ENCODE results near the gene PIGC. TPM values are rescaled to one million over a fixed set of nuclear protein-coding genes. Genes with fewer than 3 reads are reported as not detected.

PIGC gene
- total RNA-seq, 1 donor from 2014 or later, result 20.9 TPM

DNA sequence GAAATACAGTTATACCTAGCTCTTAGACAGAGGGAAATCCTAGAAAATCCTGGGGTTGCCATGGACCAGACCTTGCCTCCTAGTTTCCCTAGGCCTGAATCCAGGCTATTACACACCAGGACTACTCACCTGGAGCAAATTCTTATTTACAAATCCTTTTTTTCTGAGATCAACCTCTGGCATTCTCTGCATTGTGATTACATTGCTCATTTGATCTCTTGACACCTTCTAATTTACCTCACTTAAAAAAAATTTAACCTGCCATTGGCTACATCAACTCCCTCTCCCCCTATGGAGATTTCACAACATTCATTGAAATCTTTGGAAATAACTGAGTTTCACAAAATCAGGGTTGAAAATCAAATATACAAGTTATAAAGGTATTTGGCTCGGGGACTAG lies 26.3 kb downstream of the PIGC start:
- DNase-seq (ENCODE audit: low spot score), result no peak
- Mint-ChIP-seq H3K4me1 (ENCODE audit: low read depth) (peaks cover 38% of the 10 kb centered on the region), H3K27ac (ENCODE audit: unreplicated experiment) (no peak overlapping the region), H3K4me3 (ENCODE audit: unreplicated experiment) (no peak overlapping the region), H3K36me3 (ENCODE audit: low read depth) (peaks cover 6% of the 10 kb centered on the region), H3K9me3 (ENCODE audit: low read depth) (peaks cover 2% of the 10 kb centered on the region), H3K27me3 (ENCODE audit: low read depth) (no peaks in the 10 kb centered on the region)
- TF ChIP-seq, protein P1, sequence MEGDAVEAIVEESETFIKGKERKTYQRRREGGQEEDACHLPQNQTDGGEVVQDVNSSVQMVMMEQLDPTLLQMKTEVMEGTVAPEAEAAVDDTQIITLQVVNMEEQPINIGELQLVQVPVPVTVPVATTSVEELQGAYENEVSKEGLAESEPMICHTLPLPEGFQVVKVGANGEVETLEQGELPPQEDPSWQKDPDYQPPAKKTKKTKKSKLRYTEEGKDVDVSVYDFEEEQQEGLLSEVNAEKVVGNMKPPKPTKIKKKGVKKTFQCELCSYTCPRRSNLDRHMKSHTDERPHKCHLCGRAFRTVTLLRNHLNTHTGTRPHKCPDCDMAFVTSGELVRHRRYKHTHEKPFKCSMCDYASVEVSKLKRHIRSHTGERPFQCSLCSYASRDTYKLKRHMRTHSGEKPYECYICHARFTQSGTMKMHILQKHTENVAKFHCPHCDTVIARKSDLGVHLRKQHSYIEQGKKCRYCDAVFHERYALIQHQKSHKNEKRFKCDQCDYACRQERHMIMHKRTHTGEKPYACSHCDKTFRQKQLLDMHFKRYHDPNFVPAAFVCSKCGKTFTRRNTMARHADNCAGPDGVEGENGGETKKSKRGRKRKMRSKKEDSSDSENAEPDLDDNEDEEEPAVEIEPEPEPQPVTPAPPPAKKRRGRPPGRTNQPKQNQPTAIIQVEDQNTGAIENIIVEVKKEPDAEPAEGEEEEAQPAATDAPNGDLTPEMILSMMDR (IDR thresholded peaks at IDR 0.05), result no peak

DNA sequence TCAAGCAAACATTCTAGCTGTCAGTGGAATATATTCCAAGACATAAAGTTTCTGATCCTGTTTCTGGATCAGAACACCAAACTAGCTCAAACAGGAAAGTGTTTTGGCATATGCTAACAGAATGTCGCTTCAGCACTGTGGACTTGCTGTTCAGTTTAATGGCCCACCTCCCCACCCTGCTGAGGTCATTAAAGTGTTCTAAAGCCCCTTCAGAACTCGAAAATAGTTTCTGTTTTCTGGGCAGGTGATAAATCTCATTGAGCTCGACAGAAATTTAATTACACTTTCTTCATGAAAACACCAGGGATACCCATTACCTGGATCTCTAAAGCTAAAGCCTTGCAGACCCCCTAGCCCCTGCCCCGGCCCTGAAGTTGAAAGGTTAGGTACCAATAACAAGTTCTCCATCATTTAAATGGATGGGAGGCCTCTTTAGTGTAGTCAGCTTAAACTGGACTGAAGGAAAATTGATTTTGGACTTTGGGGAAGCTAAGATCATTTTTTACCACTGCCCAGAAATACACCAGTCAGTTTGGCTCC lies 27.3 kb downstream of the PIGC start:
- Mint-ChIP-seq H3K9me3 (ENCODE audit: low read depth) (peaks cover 2% of the 10 kb centered on the region), H3K36me3 (ENCODE audit: low read depth) (peaks cover 6% of the 10 kb centered on the region), H3K4me1 (ENCODE audit: low read depth) (peaks cover 46% of the 10 kb centered on the region), H3K27me3 (ENCODE audit: low read depth) (no peaks in the 10 kb centered on the region), H3K4me3 (ENCODE audit: unreplicated experiment) (no peak overlapping the region), H3K27ac (ENCODE audit: unreplicated experiment) (no peak overlapping the region)
- no peak for DNase-seq (ENCODE audit: low spot score)
- TF ChIP-seq, protein P1 (IDR thresholded peaks at IDR 0.05), result no peak

DNA sequence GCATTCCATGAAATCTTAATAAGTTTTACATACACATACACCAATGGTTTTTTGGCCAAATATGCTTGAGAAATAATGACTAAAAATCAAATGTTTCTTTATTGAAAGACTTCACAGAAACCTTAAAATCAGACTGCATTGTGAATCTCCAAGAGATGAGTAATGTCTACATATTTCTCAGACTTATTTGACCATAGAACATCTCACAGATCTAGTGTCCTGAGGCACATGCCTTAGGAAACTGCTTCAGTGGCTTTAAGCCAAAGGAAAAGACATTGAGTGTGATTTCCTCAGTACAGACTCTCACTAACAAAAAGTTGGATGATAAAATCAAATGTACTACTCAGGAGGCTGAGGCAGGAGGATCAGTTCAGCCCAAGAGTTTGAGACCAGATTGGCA lies 29.5 kb downstream of the PIGC start:
- TF ChIP-seq, protein P1 (IDR thresholded peaks at IDR 0.05), result no peak
- Mint-ChIP-seq H3K27me3 (ENCODE audit: low read depth) (no peaks in the 10 kb centered on the region), H3K4me3 (ENCODE audit: unreplicated experiment) (no peak overlapping the region), H3K4me1 (ENCODE audit: low read depth) (peaks cover 55% of the 10 kb centered on the region), H3K9me3 (ENCODE audit: low read depth) (peaks cover 2% of the 10 kb centered on the region), H3K27ac (ENCODE audit: unreplicated experiment) (peak overlapping the region; percentile 63), H3K36me3 (ENCODE audit: low read depth) (peaks cover 6% of the 10 kb centered on the region)
- no peak for DNase-seq (ENCODE audit: low spot score)

DNA sequence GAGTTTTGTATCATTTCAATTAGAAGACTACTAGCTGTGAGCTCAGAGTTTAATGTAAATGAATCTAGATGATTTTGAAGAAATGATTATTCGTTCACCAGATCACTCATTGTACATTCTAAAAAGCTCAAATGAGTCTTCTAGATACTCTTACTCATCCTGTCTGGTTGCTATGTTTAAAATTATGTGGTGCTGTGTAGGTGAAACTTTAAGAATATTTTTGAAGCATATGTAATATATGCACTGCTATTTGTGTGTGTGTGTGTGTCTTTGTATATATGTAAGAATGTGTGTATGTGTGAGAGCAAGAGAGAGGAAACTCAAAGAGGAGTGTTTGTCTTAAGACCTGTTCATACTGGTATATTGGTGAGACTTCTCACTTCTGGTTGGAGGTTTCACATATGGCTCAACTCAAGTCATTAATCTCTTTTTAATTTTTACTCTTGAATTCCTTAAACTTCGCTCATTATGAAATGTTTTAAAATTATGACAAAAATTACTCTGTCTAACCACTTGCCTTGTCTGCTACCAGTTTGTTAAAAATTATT lies 32.0 kb downstream of the PIGC start:
- TF ChIP-seq, protein P1 (IDR thresholded peaks at IDR 0.05), result no peak

DNA sequence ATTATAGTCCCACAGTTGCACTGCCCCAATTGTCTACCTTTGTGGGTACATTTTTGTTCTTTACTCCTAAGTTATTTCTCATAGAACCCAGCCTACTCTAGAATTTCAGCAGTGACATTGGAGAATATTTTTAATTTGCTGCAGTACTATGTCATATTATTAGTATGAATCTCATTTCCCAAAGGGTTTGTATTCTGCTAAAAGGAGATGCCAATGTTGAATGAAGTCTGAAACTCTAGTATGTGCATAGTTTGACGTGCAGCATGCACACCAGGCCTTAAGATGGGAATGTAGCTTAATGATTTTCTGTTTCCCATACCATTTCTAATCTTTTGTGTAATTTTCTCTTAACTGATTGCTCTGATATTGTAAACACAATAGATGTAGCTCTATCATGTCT lies 33.8 kb downstream of the PIGC start:
- peaks cover 3% of the 10 kb centered on the region for H3K36me3 Mint-ChIP-seq (ENCODE audit: low read depth)
- no peak for DNase-seq (ENCODE audit: low spot score)
- H3K4me3 Mint-ChIP-seq (ENCODE audit: unreplicated experiment), result no peak overlapping the region
- H3K27ac Mint-ChIP-seq (ENCODE audit: unreplicated experiment), result peak overlapping the region; percentile 56
- peaks cover 57% of the 10 kb centered on the region for H3K4me1 Mint-ChIP-seq (ENCODE audit: low read depth)
- no peaks in the 10 kb centered on the region for H3K27me3 Mint-ChIP-seq (ENCODE audit: low read depth)
- TF ChIP-seq, protein P1 (IDR thresholded peaks at IDR 0.05), result no peak
- peaks cover 2% of the 10 kb centered on the region for H3K9me3 Mint-ChIP-seq (ENCODE audit: low read depth)

More for the DNA sequence above, 32.0 kb downstream of the PIGC start:
- Mint-ChIP-seq H3K27me3 (ENCODE audit: low read depth) (no peaks in the 10 kb centered on the region), H3K9me3 (ENCODE audit: low read depth) (peaks cover 2% of the 10 kb centered on the region), H3K27ac (ENCODE audit: unreplicated experiment) (peak overlapping the region; percentile 64), H3K36me3 (ENCODE audit: low read depth) (peaks cover 3% of the 10 kb centered on the region), H3K4me1 (ENCODE audit: low read depth) (peaks cover 68% of the 10 kb centered on the region), H3K4me3 (ENCODE audit: unreplicated experiment) (no peak overlapping the region)
- DNase-seq (ENCODE audit: low spot score), result no peak
